Fibroblast of skin of back (primary cell): ENCODE results near the gene STAT4.

Experiments used
- DNase-seq: peaks from one replicate; pipeline ENCODE4 v3.0.0-alpha.2; 2013

The STAT4 gene

DNA sequence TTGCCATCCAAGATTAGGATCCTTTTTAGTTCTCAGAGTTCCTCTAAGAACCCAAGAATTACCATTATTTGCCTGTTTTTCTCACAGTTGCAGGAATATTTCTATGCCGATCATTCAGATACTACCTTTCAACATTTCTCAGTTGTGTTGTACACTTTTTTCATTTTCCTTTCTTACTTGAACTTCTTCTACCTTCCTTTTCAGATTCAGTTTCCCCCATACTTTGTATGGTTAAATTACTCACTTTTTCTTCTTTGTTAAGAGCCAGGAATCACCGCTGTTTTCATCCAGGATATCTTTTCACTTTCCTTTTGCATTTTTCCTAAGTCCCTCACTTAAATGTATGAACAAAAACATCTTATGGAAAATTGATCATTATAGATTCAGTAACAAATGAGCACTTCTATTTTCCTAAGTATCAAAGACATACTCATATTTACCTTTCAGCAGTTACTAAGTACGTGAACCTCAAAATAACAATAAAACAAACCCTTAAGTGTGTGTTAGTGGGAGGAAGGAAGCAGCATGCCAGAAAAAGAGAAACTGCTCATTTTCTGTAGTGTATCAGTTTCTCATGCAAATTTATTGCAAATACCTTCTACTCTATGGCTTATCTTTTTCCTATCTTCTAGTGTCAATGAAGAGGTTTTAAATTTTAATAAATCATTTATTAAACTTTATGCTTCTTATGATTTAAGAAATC lies 72.5 kb downstream of the STAT4 start:
- DNase-seq = no peak

DNA sequence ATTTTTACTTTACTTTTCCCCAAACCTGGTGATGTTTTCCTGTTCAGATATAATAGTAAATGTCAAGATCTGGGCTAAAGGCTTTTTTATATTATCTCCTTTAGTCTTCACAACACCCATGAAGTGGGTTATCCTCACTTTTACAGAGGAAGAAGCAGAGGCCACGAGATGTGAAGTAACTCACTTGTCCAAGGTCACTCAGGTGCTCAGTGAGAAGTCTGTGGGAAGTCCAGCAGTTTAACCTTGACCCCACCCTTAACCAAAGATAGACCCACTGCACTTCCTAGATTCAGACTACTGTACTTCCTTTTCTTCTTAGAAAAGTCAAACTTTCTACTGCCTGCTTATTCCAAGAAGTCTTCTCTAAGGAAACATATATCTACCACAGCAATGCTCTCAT lies 80.5 kb downstream of the STAT4 start:
- no peak for DNase-seq

DNA sequence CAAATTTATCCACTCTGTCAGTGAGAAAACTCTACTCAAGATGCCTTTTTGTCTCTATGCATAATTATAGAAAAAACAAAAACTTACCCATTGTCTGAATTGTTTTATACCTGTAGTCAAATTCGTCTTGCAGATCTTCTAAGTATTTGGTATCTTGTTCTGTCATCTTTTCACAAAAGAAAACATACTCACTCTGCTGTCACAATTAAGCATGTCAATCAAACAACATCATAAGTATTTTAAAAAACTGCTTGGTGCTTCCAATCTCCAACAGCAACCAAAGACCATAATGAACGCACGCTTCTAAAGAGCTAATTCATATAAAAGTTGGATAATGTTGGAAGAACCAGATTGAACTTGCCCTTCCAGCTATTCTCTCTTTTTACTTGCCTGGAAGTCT lies 81.2 kb downstream of the STAT4 start:
- no peak for DNase-seq

DNA sequence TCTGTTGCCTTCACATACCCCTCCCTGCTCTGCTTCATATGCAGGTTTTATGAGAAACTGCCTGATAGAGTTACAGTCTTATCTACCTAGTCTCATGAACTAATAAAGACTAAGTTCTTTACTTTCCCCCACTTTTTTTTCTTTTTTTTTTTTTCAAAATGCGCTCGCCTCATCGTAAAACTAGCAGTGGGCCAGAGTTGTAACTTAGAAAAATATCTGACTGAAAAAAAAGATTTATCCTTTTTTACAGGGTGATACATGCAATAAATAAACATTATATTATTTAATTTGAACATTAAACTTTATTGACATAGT lies 83.9 kb downstream of the STAT4 start:
- DNase-seq = no peak

DNA sequence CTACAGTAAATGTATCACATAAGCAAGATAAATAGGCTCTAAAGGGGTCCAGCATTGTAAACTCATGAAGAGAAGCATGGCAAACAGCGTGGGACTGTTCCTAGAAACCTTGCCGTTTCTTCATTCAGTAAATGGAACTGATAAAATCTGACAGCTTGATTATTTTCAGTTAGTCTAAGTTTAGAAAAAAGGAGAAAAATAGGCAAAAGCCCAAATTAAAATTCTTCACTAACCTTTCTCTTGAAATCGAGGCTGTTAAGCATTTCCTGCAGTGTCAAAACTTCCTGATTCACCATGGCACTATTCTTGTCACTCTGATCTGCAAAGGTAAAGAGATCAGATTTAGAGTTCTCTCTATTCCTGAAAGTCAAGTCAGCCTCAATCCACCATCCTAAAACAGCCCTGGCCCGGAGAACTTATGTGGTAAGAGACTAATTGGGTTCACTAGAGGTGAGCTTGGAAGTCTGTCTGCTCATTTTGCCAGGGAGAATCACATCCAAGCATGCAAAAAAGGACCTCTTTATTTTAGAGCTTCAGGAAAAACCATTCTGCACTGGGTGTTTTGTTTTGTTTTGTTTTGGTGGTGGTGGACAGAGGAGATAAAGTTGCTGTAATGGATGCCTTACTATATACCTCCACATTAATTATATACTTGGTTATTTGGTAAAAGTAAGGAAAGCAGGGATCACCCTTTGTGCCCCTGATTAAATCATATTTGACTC lies 84.4 kb downstream of the STAT4 start:
- no peak for DNase-seq

DNA sequence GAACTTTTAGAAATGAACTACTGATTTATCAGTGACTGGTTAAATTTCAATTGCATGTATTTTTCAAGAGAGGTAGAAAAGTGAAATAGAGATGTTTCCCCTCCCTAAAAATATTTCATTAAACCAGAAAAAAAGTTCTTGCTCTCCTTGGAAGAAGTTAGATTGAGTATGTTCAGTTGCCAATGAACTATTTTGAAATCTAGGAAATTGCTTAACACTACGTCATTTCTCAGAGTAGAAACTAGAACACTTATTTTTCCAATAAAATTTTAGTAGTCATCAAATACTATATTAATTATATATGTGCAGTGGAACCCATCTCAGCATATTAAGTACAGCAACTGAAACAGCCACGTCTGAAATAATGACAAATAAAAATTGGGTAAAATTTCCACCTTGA lies 85.0 kb downstream of the STAT4 start:
- no peak for DNase-seq

DNA sequence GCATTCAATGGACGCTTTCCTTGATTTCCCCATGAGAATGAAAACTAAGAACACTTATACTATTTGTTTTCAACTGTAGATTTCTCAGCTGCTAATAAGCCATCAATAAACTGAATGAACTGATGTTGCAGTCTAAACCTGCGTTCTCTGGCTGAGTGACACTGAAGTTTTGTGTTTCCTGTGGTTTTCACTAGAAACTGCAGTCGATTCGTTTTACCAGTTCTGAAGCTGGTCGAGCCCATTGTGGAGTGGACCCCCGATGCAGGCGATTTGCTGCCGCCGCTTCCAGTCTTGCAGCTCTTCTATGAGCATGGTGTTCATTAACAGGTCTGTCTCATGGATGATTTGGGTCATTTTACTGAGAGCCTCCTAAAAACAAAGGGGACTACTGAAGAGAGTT lies 86.2 kb downstream of the STAT4 start:
- DNase-seq = no peak

DNA sequence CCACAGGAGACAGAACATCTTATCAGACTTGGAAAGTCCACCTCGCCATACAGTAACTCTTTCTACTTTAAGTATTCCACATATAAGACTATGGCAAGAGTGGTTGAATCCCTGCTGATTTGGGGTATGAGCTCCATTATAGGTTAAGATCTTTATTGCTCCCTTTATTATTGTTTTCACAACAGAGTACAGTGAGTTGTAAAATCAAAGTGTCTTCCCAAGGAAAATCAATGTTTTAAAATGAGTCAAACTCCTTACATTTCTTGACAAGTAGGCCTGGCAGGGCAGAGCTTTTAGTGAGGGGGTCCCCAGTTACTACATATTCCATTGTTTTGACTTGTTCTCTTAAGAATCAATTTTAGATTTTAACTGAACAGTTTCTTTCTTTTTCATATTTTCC lies 87.2 kb downstream of the STAT4 start:
- DNase-seq = no peak

DNA sequence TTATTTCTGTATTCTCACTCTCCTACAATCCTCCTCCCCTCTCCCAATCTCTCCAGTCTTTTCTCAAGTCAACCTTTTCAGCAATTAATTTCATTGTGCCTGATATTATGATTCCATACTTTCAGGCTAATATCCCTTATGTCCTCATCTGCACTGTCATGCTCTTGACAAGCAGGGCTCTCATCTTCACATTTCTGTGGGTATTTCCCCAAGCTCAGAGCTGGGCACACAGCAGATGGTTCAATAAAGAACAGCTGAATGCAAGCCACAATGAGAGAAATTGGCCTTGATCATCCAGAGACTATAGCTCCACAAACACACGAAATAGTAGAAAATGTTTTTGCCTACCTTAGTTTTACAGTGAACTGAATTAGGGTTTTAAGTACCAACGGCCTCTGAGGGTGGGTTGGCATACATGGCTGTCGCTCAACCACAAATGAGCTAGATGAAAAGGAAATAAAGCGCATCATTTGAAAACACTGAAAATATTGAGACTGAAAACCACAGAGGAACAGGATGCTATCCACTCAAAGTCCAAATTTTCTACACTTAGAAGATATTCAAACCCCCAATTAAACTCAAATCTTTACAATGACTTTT lies 89.3 kb downstream of the STAT4 start:
- DNase-seq = no peak

DNA sequence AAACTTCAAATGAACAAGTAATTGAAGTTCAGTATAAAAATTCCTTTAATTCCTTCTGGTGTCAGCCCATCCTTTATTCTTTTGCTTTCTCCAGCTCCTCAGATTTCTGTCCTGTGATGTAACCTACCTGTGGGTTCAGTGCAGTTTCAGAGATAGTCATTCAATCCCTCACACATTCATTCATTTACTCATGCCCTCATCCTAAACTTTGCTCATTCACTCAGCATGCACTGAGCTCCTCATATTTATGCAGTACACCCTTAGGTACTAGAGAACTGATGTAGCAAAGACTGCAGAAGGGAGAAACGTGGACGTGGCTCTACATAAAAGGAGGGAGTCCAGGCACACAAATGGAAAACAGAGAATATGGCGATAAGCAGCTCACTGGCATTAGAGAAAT lies 91.5 kb downstream of the STAT4 start:
- DNase-seq = no peak

DNA sequence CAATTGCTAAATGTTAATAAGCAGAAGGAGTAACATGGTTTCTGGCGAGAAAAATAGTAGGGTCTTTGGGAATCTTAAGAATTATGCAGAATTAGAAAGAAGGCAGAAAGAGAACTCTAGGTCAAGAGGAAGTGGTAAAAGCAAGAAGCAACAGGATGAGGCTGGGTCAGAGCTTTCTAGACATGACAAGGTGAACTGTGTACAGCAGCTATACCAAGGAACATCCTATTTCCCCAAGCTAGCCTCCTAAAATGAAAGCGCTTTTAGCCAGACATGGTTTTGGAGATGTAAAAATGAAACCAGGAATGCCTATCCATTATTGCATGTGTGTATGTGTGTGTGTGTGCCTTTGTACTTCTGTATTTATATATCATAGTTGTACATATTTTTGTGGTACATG lies 94.6 kb downstream of the STAT4 start:
- no peak for DNase-seq

DNA sequence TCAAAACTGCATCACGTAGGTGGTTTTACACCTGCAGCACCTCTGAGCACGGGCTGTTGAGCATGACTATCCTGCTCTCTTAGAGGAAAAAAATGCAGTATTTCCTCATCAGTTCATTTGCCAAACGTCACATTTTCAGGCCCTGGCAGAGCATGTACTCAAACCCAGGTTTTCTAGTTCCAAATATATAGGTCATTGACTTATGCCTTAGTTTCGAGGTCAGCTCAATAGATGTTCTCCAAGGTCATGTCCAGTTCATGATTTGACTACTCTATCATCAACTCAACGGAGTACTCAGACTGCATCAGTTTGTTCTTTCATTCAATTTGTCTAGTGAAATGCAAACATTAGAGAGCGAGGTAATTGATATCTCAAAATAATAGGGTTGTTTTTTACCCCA lies 97.5 kb downstream of the STAT4 start:
- no peak for DNase-seq

DNA sequence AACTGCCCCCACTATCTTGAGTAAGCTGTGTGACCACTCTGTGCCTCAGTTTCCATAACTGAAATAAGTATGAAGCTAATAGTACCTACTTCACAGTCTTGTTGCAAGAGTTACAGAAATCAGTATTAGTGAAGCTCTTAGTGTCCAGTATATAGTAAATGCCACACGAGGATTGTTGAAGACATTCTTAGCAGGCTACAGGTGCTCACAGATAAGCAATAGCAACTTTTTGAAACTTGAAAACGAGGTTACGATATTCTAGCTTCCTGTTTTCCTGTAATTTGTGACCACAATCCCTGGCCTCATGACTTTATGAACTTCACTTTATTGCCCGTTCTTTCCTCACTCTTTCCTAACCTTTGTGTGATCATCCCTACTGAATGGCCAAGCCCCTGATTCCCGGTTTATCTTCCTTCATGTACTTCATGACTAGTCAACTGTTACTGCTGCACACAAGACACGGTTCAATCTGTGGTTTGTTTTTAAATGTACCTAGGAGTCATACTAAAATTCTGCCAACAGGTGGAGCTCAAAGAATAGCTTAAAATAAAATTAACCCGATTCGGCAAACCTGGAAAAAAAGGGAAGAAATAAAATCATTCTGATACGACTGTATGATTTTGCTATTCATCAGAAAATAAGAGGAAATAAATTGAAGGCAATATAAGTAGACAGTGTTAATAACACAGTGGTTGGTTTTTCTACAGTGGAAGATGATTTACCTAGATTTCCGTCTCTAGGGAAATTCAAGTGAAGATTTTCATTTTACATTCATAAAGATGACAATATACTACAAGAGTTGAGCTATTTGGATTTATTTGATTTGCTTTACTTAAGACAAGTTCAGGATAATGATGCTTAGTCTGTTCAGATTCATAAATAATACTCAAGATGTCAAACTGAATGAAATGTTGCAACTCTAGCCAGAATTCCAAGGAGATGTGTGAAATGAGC lies 98.7 kb downstream of the STAT4 start:
- DNase-seq = peak; percentile 74

DNA sequence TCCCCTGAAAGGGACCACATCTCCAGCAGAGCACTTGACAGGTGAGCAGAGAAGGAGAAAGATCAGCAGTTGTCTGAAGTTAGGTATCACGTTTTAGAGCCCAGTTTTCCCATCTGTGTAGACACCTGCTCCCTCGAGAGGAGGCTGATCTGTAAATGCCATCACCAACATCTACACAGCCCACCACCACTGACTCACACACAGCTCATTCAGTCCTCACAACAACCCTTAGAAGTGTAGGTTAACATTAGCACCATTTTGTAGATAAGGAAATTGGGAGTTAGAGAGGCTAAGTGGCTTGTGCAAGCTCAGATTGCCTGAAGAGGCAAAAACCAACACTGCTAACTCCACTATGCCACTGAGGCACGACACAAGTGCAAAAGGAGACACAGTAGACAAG lies 99.6 kb downstream of the STAT4 start:
- DNase-seq = peak; percentile 47

DNA sequence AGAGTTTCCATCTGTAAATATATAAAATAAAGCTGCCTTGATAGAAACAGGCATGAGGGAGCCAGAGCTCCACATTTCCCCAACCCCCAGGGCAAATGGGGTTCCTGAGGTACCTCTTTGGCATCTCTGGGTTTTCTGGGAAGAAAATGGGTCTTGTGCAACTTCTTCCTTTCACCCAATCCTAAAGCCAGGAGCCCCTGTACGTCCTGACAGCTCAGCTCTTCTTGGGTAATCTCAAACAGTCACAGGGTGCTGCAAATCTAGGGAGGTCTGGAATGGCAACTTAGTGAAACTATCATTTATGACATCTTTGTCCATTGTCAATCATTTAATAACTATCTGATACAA lies 100.2 kb downstream of the STAT4 start:
- no peak for DNase-seq

DNA sequence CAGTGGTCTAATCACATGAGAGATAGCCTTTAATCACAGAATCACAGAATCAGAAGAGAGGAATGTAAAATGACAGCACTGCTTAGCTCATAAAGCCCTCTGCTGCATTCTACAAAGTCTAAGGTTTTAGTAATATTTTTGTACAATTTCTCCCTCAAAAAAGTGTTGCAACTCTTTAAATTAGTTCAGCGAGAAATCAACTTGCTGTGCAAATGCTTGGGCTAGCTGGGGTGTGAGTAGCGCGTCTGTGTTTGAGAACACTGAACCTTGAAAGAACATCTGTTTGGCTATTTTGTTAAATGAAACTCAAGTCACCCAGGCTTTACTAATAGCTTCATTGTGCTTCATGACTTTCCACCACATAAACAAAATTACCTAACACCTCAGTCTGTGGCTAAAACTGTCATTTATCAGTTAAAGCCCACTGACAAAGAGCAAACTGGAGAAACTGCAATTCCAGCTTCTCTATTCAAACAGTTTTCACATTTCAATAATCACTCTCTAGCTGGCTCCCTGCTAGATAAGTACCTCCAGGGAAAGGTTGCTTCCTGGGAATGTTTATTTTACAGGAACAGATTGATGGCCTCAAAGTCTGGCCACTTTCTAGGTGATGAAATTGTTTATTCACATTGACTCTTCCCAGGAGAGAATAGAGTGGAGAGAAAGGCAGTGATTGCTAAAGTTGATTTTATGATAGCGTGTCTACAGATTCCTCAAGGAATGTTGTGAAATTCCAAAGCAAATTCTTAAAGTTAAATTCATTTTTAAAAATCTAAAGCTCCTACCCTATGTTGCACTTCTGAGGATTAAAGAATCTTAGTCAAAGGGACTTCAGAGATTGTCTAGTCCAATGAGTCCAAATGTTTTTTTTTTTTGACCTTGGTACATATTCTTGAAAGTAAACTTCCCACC lies 100.8 kb downstream of the STAT4 start:
- DNase-seq = peak; percentile 95

DNA sequence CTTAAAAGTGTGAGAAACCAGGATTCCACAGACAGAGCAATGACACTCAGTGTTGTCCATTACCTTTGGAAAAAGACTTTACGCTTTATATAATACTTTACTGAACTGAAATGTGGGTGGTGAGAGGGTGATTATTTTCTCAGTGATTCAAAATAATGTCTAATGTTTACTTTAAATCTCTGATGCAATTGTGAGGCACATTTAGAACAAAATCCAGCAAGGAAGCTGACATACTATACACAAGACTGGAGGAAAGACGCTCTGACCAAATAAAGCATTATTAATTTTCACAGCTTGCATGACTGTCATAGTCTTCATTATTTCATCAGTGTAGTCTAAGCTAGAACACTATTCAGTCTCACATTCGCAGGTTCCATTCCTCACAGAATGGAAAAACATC lies 102.7 kb downstream of the STAT4 start:
- peak; percentile 94 for DNase-seq

DNA sequence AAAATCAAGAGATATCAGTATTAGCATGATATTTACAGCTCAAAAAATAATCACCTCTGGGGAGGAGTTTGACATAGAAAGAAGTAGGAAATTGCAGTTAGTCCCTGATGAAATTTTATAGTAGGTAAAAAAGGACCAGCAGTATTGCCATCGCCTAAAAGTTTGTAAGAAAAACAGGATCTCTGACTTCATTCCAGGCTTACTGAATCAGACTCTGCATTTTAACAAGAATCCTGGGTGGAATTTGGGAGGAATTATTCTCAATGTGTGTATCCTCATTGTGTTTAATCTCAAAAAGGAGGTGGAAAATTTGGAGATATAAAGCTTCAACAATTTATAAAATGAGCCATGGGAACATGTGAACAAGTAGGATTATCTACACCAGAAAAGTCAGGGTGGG lies 105.7 kb downstream of the STAT4 start:
- peak; percentile 85 for DNase-seq

DNA sequence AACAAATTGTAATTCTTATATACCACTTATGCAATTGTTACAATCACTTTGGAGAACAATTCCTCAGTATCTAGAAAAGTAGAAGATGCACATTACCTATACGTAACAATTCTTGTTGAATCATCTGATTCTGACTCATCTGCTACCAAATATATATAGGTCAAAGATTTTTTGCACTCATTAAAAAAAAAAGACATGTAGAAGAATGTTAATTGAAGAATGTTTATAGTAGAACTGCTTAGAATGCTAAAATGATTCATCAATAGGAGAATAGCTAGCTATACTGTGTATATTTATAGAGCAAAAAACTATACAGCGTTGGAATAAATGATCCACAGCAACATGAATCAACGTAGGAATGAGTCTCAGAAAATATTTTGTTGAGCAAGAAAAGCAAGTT lies 107.4 kb downstream of the STAT4 start:
- peak; percentile 90 for DNase-seq

DNA sequence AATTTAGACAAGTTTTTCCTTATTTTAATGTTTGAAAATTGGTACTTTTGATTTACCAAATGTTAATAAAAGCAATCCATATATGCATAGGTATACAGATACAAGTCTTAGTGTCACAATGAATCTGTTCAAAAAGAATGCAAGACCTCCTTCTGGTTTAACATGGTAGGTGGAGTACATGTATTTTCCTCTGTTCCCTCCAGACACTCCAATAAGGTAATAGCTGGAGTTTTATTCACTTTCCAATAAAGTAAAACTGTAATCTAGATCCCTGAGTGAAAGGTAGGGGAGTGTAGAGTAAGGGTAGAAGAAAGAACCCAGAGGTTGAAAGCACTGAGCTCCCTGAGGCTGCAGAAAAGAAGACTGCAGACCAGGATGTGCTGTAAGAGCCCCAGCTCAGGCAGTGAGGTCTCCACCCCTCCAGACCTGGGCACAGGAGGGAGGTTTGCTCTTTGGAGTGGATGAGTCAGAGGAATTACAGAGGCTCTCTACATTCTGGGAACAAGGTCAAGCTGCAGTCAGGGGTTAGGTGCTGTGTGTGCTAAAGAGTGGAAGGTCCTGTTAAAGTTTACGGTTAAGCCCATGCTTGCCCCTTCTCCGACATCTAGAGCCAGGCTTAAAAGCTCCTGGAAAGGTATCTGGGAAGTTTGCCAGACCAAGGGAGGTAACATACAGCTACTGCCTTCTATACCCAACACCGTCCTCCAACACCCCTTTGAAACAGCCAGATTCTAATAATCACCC lies 109.2 kb downstream of the STAT4 start:
- peak; percentile 56 for DNase-seq

DNA sequence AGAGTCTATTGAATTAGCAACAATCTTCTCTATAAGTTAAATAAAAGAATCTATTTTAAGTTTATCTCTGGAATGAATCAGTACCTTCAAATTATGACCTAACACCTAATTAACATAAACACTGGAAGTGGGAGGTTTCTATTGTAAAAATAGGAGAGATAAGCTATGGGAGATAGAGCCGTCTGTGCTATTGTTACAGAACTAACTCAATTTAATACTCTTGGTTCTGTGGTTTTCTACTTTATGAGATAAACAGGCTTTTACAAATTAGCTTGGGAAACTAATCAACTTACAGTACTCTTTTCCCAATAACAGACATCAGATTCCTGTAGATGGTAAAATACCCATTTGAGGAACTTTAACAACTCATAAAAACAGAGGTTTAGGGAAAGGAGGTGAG lies 111.2 kb downstream of the STAT4 start:
- no peak for DNase-seq
